DND-41 (cell line): ENCODE measurements around the gene SEC23IP.
"Not testable (repeated sequence)": the region's sequence is repeated elsewhere in the genome, so short reads cannot be mapped to it uniquely, and the experiment has no call there.

Experiments
- ATAC-seq: fragments of 200-7000 bp; cut with Tn5 transposase; 3 replicates; pipeline ENCODE4 v1.9.1; 2021; ENCODE audit warnings: low read depth; ENCODE audit not compliant: insufficient read depth
- DNase-seq: peaks from one replicate; pipeline ENCODE4 v3.0.0-alpha.2; 2020
- H2AFZ ChIP-seq: 2 replicates; pipeline ENCODE4 v1.6.0; 2012; ENCODE audit warnings: low read depth, low read length
- H3K27ac ChIP-seq: 2 replicates; pipeline ENCODE4 v1.5.1; 2012; ENCODE audit warnings: low read length, inconsistent platforms
- H3K27me3 ChIP-seq: fragments of 200-600 bp; sonication (generic); 2 replicates; pipeline ENCODE4 v1.6.0; 2012; ENCODE audit warnings: low read length, mild to moderate bottlenecking, inconsistent platforms; ENCODE audit not compliant: insufficient read depth, poor library complexity
- H3K36me3 ChIP-seq: 2 replicates; pipeline ENCODE4 v1.5.1; 2012; ENCODE audit warnings: low read length, inconsistent platforms; ENCODE audit not compliant: insufficient read depth
- H3K4me1 ChIP-seq: 2 replicates; pipeline ENCODE4 v1.5.1; 2012; ENCODE audit warnings: mild to moderate bottlenecking, low read length; ENCODE audit not compliant: insufficient read depth
- H3K4me2 ChIP-seq: 2 replicates; pipeline ENCODE4 v1.6.0; 2012; ENCODE audit warnings: mild to moderate bottlenecking, moderate library complexity, low read length, inconsistent platforms; ENCODE audit not compliant: insufficient read depth
- H3K4me3 ChIP-seq, 2 experiments: fragments of 200-600 bp in 1 of 2; shearing (Covaris generic) in 1 of 2; 2 replicates each; pipeline ENCODE4 v1.5.1; 2012 to 2016; ENCODE audit warnings: inconsistent platforms in 2 of 2, low read length in 2 of 2, mild to moderate bottlenecking in 2 of 2, low read depth in 1 of 2, moderate library complexity in 1 of 2
- H3K79me2 ChIP-seq: 2 replicates; pipeline ENCODE4 v1.6.0; 2012; ENCODE audit warnings: low read length, inconsistent platforms; ENCODE audit not compliant: insufficient read depth
- H3K9ac ChIP-seq: 2 replicates; pipeline ENCODE4 v1.6.0; 2012; ENCODE audit warnings: low read depth, mild to moderate bottlenecking, inconsistent platforms, low read length, moderate library complexity
- H3K9me3 ChIP-seq: 2 replicates; pipeline ENCODE4 v1.5.1; 2012; ENCODE audit warnings: low read length, moderate library complexity, mild to moderate bottlenecking, inconsistent platforms; ENCODE audit not compliant: insufficient read depth, severe bottlenecking
- H4K20me1 ChIP-seq: 2 replicates; pipeline ENCODE4 v1.6.0; 2012; ENCODE audit warnings: low read length; ENCODE audit not compliant: insufficient read depth
- CTCF ChIP-seq: IDR thresholded peaks from 2 replicates; pipeline ENCODE4 v1.5.1; 2012; ENCODE audit warnings: borderline replicate concordance, low read length, moderate library complexity, mild to moderate bottlenecking; ENCODE audit not compliant: poor library complexity, severe bottlenecking; ENCODE audit errors: extremely low read depth
- EZH2 ChIP-seq: IDR thresholded peaks from 3 replicates; pipeline ENCODE4 v1.6.1; 2012; ENCODE audit warnings: borderline replicate concordance, low read depth, mild to moderate bottlenecking, moderate library complexity, low read length, inconsistent platforms; ENCODE audit not compliant: severe bottlenecking

Gene SEC23IP

GRCh38 chr10:119890307-119890706 is 2.2 kb upstream of the SEC23IP start:
- not testable (repeated sequence) for H3K9me3 ChIP-seq, H3K36me3 ChIP-seq, H3K4me3 ChIP-seq, H3K9ac ChIP-seq, H2AFZ ChIP-seq, ATAC-seq, H3K27me3 ChIP-seq, H4K20me1 ChIP-seq, H3K27ac ChIP-seq, DNase-seq, H3K4me2 ChIP-seq
- peaks cover 30% of the 10 kb centered on the region for H3K4me1 ChIP-seq
- peaks cover 34% of the 10 kb centered on the region for H3K79me2 ChIP-seq

GRCh38 chr10:119891849-119892187 is 712 bp upstream of the SEC23IP start:
- not testable (repeated sequence) for ATAC-seq, H3K9me3 ChIP-seq, H4K20me1 ChIP-seq, H3K27me3 ChIP-seq, DNase-seq, H3K36me3 ChIP-seq
- Histone ChIP-seq H3K9ac (peak overlapping the region; percentile 82), H3K4me2 (peak overlapping the region; percentile 78), H2AFZ (peak overlapping the region; percentile 99), H3K79me2 (peaks cover 49% of the 10 kb centered on the region), H3K4me3 (peak overlapping the region; percentile 51 to 88), H3K4me1 (peaks cover 42% of the 10 kb centered on the region), H3K27ac (peak overlapping the region; percentile 89)

GRCh38 chr10:119893074-119893473 is 544 bp downstream of the SEC23IP start:
- ATAC-seq (no peak), DNase-seq (no peak)
- Histone ChIP-seq H3K4me3 (peak overlapping the region; percentile 51 to 88; a peak in 3 of 4 replicates), H3K4me1 (peaks cover 45% of the 10 kb centered on the region), H3K9me3 (no peaks in the 10 kb centered on the region), H3K27me3 (no peaks in the 10 kb centered on the region), H3K27ac (peak overlapping the region; percentile 89), H3K9ac (peak overlapping the region; percentile 82), H2AFZ (peak overlapping the region; percentile 99), H3K36me3 (no peaks in the 10 kb centered on the region; the same call in 1 of the 2 replicates), H4K20me1 (0 out of 2 replicates have a peak, but pooled peaks cover 3% of the 10 kb centered on the region), H3K79me2 (peaks cover 57% of the 10 kb centered on the region), H3K4me2 (peak overlapping the region; percentile 78)
- TF ChIP-seq EZH2 = no peak
- no peak for TF ChIP-seq CTCF

- H3K27ac ChIP-seq = no peak overlapping the region
- H3K4me3 ChIP-seq = peak overlapping the region in 1 of 2 experiments; percentile 40; a peak in 2 of 4 replicates
- no peaks in the 10 kb centered on the region for H3K9me3 ChIP-seq
- H3K9ac ChIP-seq = peak overlapping the region; percentile 82; the same call in 1 of the 2 replicates
- ATAC-seq = no peak
- no peak for DNase-seq
- peaks cover 63% of the 10 kb centered on the region for H3K79me2 ChIP-seq
- no peak for TF ChIP-seq EZH2
- TF ChIP-seq CTCF = no peak
- H3K36me3 ChIP-seq = peaks cover 9% of the 10 kb centered on the region
- no peaks in the 10 kb centered on the region for H3K27me3 ChIP-seq
- H4K20me1 ChIP-seq = 0 out of 2 replicates have a peak, but pooled peaks cover 3% of the 10 kb centered on the region
- H3K4me2 ChIP-seq = peak overlapping the region; percentile 78
- peaks cover 45% of the 10 kb centered on the region for H3K4me1 ChIP-seq
- no peak overlapping the region for H2AFZ ChIP-seq
Observed at GRCh38 chr10:119893845-119894427, 1.4 kb downstream of the SEC23IP start.
